Spleen (tissue), 11 donors: Measurements from ENCODE around the gene INVS. TPM values are rescaled to one million over a fixed set of nuclear protein-coding genes. Genes with fewer than 3 reads are reported as not detected.
"Not testable (repeated sequence)": the region's sequence is repeated elsewhere in the genome, so short reads cannot be mapped to it uniquely, and the experiment has no call there.

Experiments used
- DNase-seq: peaks from one replicate; pipeline ENCODE4 v3.0.0-alpha.2; 2020
- H3K27ac ChIP-seq, 8 donors: fragments of 200-600 bp; sonication (generic) in 7 of 8; 1 replicate in 4 of 8; 2 replicates in 4 of 8; pipeline versions ENCODE4 v1.5.0 to v1.8.0; 2016 to 2021; ENCODE audit warnings: inconsistent platforms in 4 of 8, mild to moderate bottlenecking in 4 of 8, moderate library complexity in 1 of 8
- H3K27me3 ChIP-seq, 7 donors: fragments of 200-600 bp; sonication (generic) in 6 of 7; replicated peaks in 1 of 7; 1 replicate in 4 of 7; 2 replicates in 3 of 7; pipeline versions ENCODE4 v1.5.0 to v1.8.0; 2016 to 2021; ENCODE audit warnings: inconsistent platforms in 3 of 7, mild to moderate bottlenecking in 1 of 7
- H3K36me3 ChIP-seq, 6 donors: fragments of 200-600 bp; sonication (generic) in 5 of 6; 1 replicate in 4 of 6; 2 replicates in 2 of 6; pipeline versions ENCODE4 v1.5.0 to v1.8.0; 2016 to 2021; ENCODE audit warnings: inconsistent platforms in 2 of 6
- H3K4me1 ChIP-seq, 6 donors: fragments of 200-600 bp; sonication (generic) in 5 of 6; 1 replicate in 3 of 6; 2 replicates in 3 of 6; pipeline versions ENCODE4 v1.5.0 to v1.8.0; 2016 to 2021; ENCODE audit warnings: inconsistent platforms in 3 of 6
- H3K4me3 ChIP-seq, 8 donors: fragments of 200-600 bp; sonication (generic) in 7 of 8; 1 replicate in 4 of 8; 2 replicates in 4 of 8; pipeline versions ENCODE4 v1.5.0 to v1.8.0; 2016 to 2021; ENCODE audit warnings: inconsistent platforms in 4 of 8, mild to moderate bottlenecking in 4 of 8, moderate library complexity in 2 of 8
- H3K9me3 ChIP-seq, 8 donors: fragments of 200-600 bp; sonication (generic) in 7 of 8; 1 replicate in 4 of 8; 2 replicates in 4 of 8; pipeline versions ENCODE4 v1.5.0 to v1.8.0; 2016 to 2021; ENCODE audit warnings: inconsistent platforms in 4 of 8
- POLR2A ChIP-seq, 3 donors: fragments of 450-650 bp; IDR thresholded peaks; one replicate each; pipeline ENCODE4 v1.5.1; 2017; ENCODE audit warnings: antibody characterized with exemption in 3 of 3, mild to moderate bottlenecking in 1 of 3
- POLR2AphosphoS5 ChIP-seq, 3 donors: sonication (generic); formaldehyde crosslinking; IDR thresholded peaks; one replicate each; pipeline ENCODE4 v1.5.1; 2017; ENCODE audit warnings: antibody characterized with exemption in 3 of 3
- WGBS, 5 donors: extraction: QIAGEN DNeasy Blood & Tissue Kit in 3 of 5; methylation state at CpG; one replicate each; pipeline versions ENCODE4 v1.1.5 to v1.1.7; 2013 to 2018; 5-methylcytosine and 5-hydroxymethylcytosine counted together
- intact Hi-C: fragments of 100-400 bp; cut with DNase I; formaldehyde crosslinking; loops from one replicate; pipeline ENCODE4 v1.15.0; 2023; ENCODE audit warnings: low total_unique reads
- polyA plus RNA-seq, 3 donors: library from polyadenylated mRNA; stranded (reverse); fragments of 200-250 nt; gene quantifications; one replicate each; pipeline ENCODE4 v1.2.1, GENCODE V29; 2013
- total RNA-seq, 7 donors: library from RNA; depleted of rRNA in 3 of 7; stranded (reverse); fragments of >200 nt in 3 of 7; fragmentation: NEBNext Ultra II Directional in 4 of 7; extraction: Animal tissue kit (Norgen Biotek cat#: 25700) in 4 of 7; gene quantifications; one replicate each; pipeline versions ENCODE4 v1.1.0 to v1.2.1, GENCODE V29; 2016 to 2021
- TF ChIP-seq, protein P1 (sequence below), 11 experiments: fragments of 200-600 bp in 7 of 11; fragments of 450-650 bp in 4 of 11; sonication (generic) in 4 of 11; IDR thresholded peaks in 8 of 11; conservative IDR thresholded peaks in 3 of 11; 1 replicate in 7 of 11; 2 replicates in 4 of 11; pipeline versions ENCODE4 v1.4.0 to v1.8.0; 2016 to 2021; ENCODE audit warnings: antibody characterized with exemption in 11 of 11, inconsistent platforms in 4 of 11, mild to moderate bottlenecking in 1 of 11
- donor health status: healthy with polysubstance abuse.
- donor health status: DM: no; HTN: no; CAD: no; lungs with moderate emphysema.
- donor health status: DM: no; HTN: no; CAD: no.
- donor health status: Bipolar disorder and iron deficiency.
- donor health status: healthy.
- donor health status: DM: no; HTN: no; CAD: no.
- donor health status: DM: yes; HTN: yes; CAD: no.

Gene INVS
- total and polyA plus RNA-seq, 10 donors = 3.0 to 49.5 (median 25.9) TPM

DNA sequence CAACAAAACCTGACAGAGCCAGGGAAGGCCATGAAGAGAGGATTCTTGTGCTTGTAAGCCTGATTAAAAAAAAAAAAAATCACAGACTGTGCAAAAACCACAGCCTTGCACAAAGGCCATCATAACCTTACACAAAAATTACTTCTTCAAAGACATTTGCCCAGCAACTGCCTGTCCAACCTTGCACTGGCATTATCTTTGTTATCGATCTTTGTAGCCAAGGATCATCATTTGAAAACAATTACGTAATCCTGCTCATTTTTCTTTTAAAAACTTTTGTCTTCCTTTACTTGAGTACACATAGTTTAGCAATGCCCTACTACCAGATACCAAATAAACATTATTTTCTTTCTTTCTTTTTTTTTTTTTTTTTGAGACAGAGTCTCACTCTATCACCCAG is 128.6 kb downstream of the INVS start:
- Histone ChIP-seq H3K27ac (no peak overlapping the region), H3K27me3 (no peaks in the 10 kb centered on the region), H3K4me3 (no peak overlapping the region), H3K36me3 (peaks cover 0 to 68% (median 10%) of the 10 kb centered on the region in 6 donors), H3K9me3 (peaks cover 0 to 13% (median 3%) of the 10 kb centered on the region in 8 donors), H3K4me1 (no peaks in the 10 kb centered on the region)
- intact Hi-C loops = no loop called here
- TF ChIP-seq POLR2AphosphoS5 (IDR thresholded peaks at IDR 0.05) = no peak
- TF ChIP-seq POLR2A (IDR thresholded peaks at IDR 0.05) = no peak
- TF ChIP-seq, protein P1, sequence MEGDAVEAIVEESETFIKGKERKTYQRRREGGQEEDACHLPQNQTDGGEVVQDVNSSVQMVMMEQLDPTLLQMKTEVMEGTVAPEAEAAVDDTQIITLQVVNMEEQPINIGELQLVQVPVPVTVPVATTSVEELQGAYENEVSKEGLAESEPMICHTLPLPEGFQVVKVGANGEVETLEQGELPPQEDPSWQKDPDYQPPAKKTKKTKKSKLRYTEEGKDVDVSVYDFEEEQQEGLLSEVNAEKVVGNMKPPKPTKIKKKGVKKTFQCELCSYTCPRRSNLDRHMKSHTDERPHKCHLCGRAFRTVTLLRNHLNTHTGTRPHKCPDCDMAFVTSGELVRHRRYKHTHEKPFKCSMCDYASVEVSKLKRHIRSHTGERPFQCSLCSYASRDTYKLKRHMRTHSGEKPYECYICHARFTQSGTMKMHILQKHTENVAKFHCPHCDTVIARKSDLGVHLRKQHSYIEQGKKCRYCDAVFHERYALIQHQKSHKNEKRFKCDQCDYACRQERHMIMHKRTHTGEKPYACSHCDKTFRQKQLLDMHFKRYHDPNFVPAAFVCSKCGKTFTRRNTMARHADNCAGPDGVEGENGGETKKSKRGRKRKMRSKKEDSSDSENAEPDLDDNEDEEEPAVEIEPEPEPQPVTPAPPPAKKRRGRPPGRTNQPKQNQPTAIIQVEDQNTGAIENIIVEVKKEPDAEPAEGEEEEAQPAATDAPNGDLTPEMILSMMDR (IDR thresholded peaks at IDR 0.05 in 8 of 11, conservative IDR thresholded peaks at IDR 0.05 in 3 of 11) = no peak
- WGBS, 5 donors = 85 to 90% (median 87%) methylated on average over 2 of the region's 2 CpGs
- no peak for DNase-seq

GRCh38 chr9:100228352-100228869 is 129.4 kb downstream of the INVS start:
- H3K27me3 ChIP-seq = no peaks in the 10 kb centered on the region
- H3K27ac ChIP-seq = peak overlapping the region in 1 of 8 donors; percentile 17
- peaks cover 0 to 76% (median 10%) of the 10 kb centered on the region in 6 donors for H3K36me3 ChIP-seq
- intact Hi-C loops = no loop called here
- no peak overlapping the region for H3K4me3 ChIP-seq
- WGBS, 5 donors = 52 to 71% (median 65%) methylated on average over 4 of the region's 4 CpGs
- no peak for DNase-seq
- H3K4me1 ChIP-seq = no peaks in the 10 kb centered on the region
- TF ChIP-seq POLR2A (IDR thresholded peaks at IDR 0.05) (no peak), POLR2AphosphoS5 (IDR thresholded peaks at IDR 0.05) (no peak)
- TF ChIP-seq, protein P1 (IDR thresholded peaks at IDR 0.05 in 8 of 11, conservative IDR thresholded peaks at IDR 0.05 in 3 of 11) = no peak
- peaks cover 0 to 15% (median 6%) of the 10 kb centered on the region in 8 donors for H3K9me3 ChIP-seq

GRCh38 chr9:100229136-100229535 is 130.1 kb downstream of the INVS start:
- DNase-seq = no peak
- TF ChIP-seq, protein P1 (IDR thresholded peaks at IDR 0.05 in 8 of 11, conservative IDR thresholded peaks at IDR 0.05 in 3 of 11) = no peak
- TF ChIP-seq POLR2AphosphoS5 (IDR thresholded peaks at IDR 0.05) (no peak), POLR2A (IDR thresholded peaks at IDR 0.05) (no peak)
- Histone ChIP-seq H3K36me3 (peaks cover 0 to 71% (median 10%) of the 10 kb centered on the region in 6 donors), H3K9me3 (peaks cover 0 to 15% (median 6%) of the 10 kb centered on the region in 8 donors), H3K27me3 (no peaks in the 10 kb centered on the region), H3K4me1 (no peaks in the 10 kb centered on the region), H3K4me3 (no peak overlapping the region), H3K27ac (peak overlapping the region in 1 of 8 donors; percentile 17)
- 81 to 99% (median 95%) methylated on average over 2 of the region's 2 CpGs for WGBS, 5 donors
- intact Hi-C loops = no loop called here

- TF ChIP-seq, protein P1 (IDR thresholded peaks at IDR 0.05 in 8 of 11, conservative IDR thresholded peaks at IDR 0.05 in 3 of 11) = no peak
- no peak for TF ChIP-seq POLR2A (IDR thresholded peaks at IDR 0.05)
- 96 to 99% (median 97%) methylated on average over 3 of the region's 3 CpGs for WGBS, 5 donors
- DNase-seq = no peak
- no peaks in the 10 kb centered on the region for H3K27me3 ChIP-seq
- H3K4me1 ChIP-seq = no peaks in the 10 kb centered on the region
- peaks cover 0 to 15% (median 6%) of the 10 kb centered on the region in 8 donors for H3K9me3 ChIP-seq
- no peak overlapping the region for H3K4me3 ChIP-seq
- intact Hi-C loops = no loop called here
- H3K27ac ChIP-seq = no peak overlapping the region
- H3K36me3 ChIP-seq = peaks cover 0 to 71% (median 10%) of the 10 kb centered on the region in 6 donors
Measured at GRCh38 chr9:100229561-100229960, 130.5 kb downstream of the INVS start.

DNA sequence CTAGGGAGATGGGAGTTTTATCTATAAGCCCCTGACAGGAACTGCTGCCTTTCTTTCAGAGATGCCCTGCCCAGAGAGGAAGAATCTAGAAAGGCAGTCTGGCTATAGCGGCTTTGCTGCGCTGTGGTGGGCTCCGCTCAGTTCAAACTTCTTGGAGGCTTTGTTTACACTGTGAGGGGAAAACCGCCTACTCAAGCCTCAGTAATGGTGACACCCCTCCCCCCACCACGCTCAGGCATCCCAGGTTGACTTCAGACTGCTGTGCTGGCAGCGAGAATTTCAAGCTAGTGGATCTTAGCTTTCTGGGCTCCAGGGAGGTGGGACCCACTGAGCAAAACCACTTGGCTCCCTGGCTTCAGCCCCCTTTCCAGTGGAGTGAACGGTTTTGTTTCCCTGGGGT is 137.9 kb downstream of the INVS start:
- WGBS, 5 donors = 93 to 97% (median 97%) methylated on average over 6 to 7 of the region's 7 CpGs
- DNase-seq, intact Hi-C loops: not testable (repeated sequence)

More for the DNA sequence above, 137.9 kb downstream of the INVS start:
- not testable (repeated sequence) for H3K4me1 ChIP-seq, H3K27me3 ChIP-seq, H3K4me3 ChIP-seq, H3K27ac ChIP-seq
- H3K36me3 ChIP-seq = peaks cover 0 to 55% (median 4%) of the 10 kb centered on the region in 6 donors
- H3K9me3 ChIP-seq = peaks cover 0 to 11% (median 6%) of the 10 kb centered on the region in 8 donors
